SU-DHL-6 (cell line): ENCODE data around the gene STPG2.

Experiments
- CTCF ChIP-seq: fragments of 200-600 bp; sonication (generic); IDR thresholded peaks from one replicate; pipeline ENCODE4 v1.5.1; 2017; ENCODE audit warnings: antibody characterized with exemption, mild to moderate bottlenecking, low read length, moderate library complexity; ENCODE audit not compliant: insufficient read depth, poor library complexity, severe bottlenecking
- EZH2phosphoT487 ChIP-seq: fragments of 200-600 bp; sonication (generic), shearing (Covaris generic); conservative IDR thresholded peaks from 2 replicates; pipeline ENCODE4 v1.6.1; 2018; ENCODE audit warnings: mild to moderate bottlenecking, antibody characterized with exemption, low read length, moderate library complexity, mixed read lengths

GRCh38 chr4:98166025-98166730 lies 22.9 kb upstream of the STPG2 start:
- no peak for TF ChIP-seq CTCF
- TF ChIP-seq EZH2phosphoT487, result no peak
